ENCODE data around the gene TNFRSF6B. TPM values are rescaled to one million over a fixed set of nuclear protein-coding genes. Genes with fewer than 3 reads are reported as not detected.

TNFRSF6B gene
- polyA plus RNA-seq, 6 donors from 2014 or later, result not detected

- H3K27ac Mint-ChIP-seq, result peak overlapping the region in 1 of 6 donors; percentile 77
- ATAC-seq (ENCODE audit: low read depth in 2 of 2), result no peak
- H3K4me3 Mint-ChIP-seq, result no peak overlapping the region
- H3K9me3 Mint-ChIP-seq, result no peaks in the 10 kb centered on the region
- H3K36me3 Mint-ChIP-seq, result no peaks in the 10 kb centered on the region
- no peak for DNase-seq
- no peaks in the 10 kb centered on the region for H3K27me3 Mint-ChIP-seq
- H3K4me1 Mint-ChIP-seq, result peaks cover 6 to 13% (median 11%) of the 10 kb centered on the region in 3 donors
Measured at GRCh38 chr20:63691711-63692435, 4.6 kb upstream of the TNFRSF6B start.

- DNase-seq (no peak), ATAC-seq (ENCODE audit: low read depth in 2 of 2) (no peak)
- Mint-ChIP-seq H3K9me3 (no peaks in the 10 kb centered on the region), H3K4me3 (no peak overlapping the region), H3K27ac (peak overlapping the region in 1 of 6 donors; percentile 12), H3K4me1 (peaks cover 5 to 18% (median 11%) of the 10 kb centered on the region in 3 donors), H3K27me3 (no peaks in the 10 kb centered on the region), H3K36me3 (no peaks in the 10 kb centered on the region)
Measured at GRCh38 chr20:63692436-63693082, 3.9 kb upstream of the TNFRSF6B start.

GRCh38 chr20:63693083-63693732 is 3.2 kb upstream of the TNFRSF6B start:
- Mint-ChIP-seq H3K4me1 (peaks cover 5 to 18% (median 11%) of the 10 kb centered on the region in 3 donors), H3K9me3 (no peaks in the 10 kb centered on the region)
- ATAC-seq (ENCODE audit: low read depth in 2 of 2), result no peak

GRCh38 chr20:63693733-63694583 is 2.5 kb upstream of the TNFRSF6B start:
- Mint-ChIP-seq H3K4me3 (peak overlapping the region in 1 of 8 donors; percentile 66), H3K27ac (no peak overlapping the region), H3K36me3 (no peaks in the 10 kb centered on the region), H3K27me3 (no peaks in the 10 kb centered on the region), H3K9me3 (no peaks in the 10 kb centered on the region), H3K4me1 (peaks cover 5 to 18% (median 11%) of the 10 kb centered on the region in 3 donors)
- ATAC-seq (ENCODE audit: low read depth in 2 of 2) (no peak), DNase-seq (no peak)

More at GRCh38 chr20:63693083-63693732, 3.2 kb upstream of the TNFRSF6B start:
- Mint-ChIP-seq H3K4me3 (no peak overlapping the region), H3K36me3 (no peaks in the 10 kb centered on the region), H3K27me3 (no peaks in the 10 kb centered on the region), H3K27ac (peak overlapping the region in 1 of 6 donors; percentile 12)
- DNase-seq, result no peak

GRCh38 chr20:63694584-63695423 is 1.6 kb upstream of the TNFRSF6B start:
- no peaks in the 10 kb centered on the region for H3K9me3 Mint-ChIP-seq
- H3K4me1 Mint-ChIP-seq, result peaks cover 5 to 18% (median 11%) of the 10 kb centered on the region in 3 donors
- no peak for DNase-seq
- no peak overlapping the region for H3K4me3 Mint-ChIP-seq
- no peaks in the 10 kb centered on the region for H3K36me3 Mint-ChIP-seq
- H3K27ac Mint-ChIP-seq, result no peak overlapping the region
- ATAC-seq (ENCODE audit: low read depth in 2 of 2), result no peak
- no peaks in the 10 kb centered on the region for H3K27me3 Mint-ChIP-seq

GRCh38 chr20:63695424-63696305 is 787 bp upstream of the TNFRSF6B start:
- H3K27me3 Mint-ChIP-seq, result no peaks in the 10 kb centered on the region
- H3K4me3 Mint-ChIP-seq, result peak overlapping the region in 3 of 8 donors; percentile 33 to 51 (median 33)
- ATAC-seq (ENCODE audit: low read depth in 2 of 2) (no peak), DNase-seq (no peak)
- no peaks in the 10 kb centered on the region for H3K36me3 Mint-ChIP-seq
- peak overlapping the region in 3 of 6 donors; percentile 41 to 80 (median 57) for H3K27ac Mint-ChIP-seq
- H3K9me3 Mint-ChIP-seq, result no peaks in the 10 kb centered on the region
- peaks cover 5 to 18% (median 11%) of the 10 kb centered on the region in 3 donors for H3K4me1 Mint-ChIP-seq

- Mint-ChIP-seq H3K4me1 (peaks cover 5 to 18% (median 10%) of the 10 kb centered on the region in 3 donors), H3K9me3 (no peaks in the 10 kb centered on the region), H3K4me3 (peak overlapping the region in 4 of 8 donors; percentile 32 to 56 (median 42)), H3K27me3 (no peaks in the 10 kb centered on the region), H3K36me3 (no peaks in the 10 kb centered on the region), H3K27ac (peak overlapping the region in 2 of 6 donors; percentile 57 to 80)
- DNase-seq (peak; percentile 40), ATAC-seq (ENCODE audit: low read depth in 2 of 2) (peak; percentile 83 to 88)
Measured at GRCh38 chr20:63696306-63696627, 185 bp upstream of the TNFRSF6B start.

- Mint-ChIP-seq H3K27ac (peak overlapping the region in 1 of 6 donors; percentile 29), H3K4me1 (peaks cover 5 to 13% (median 6%) of the 10 kb centered on the region in 3 donors), H3K36me3 (no peaks in the 10 kb centered on the region), H3K4me3 (peak overlapping the region in 5 of 8 donors; percentile 9 to 63 (median 53)), H3K9me3 (no peaks in the 10 kb centered on the region), H3K27me3 (no peaks in the 10 kb centered on the region)
- no peak for ATAC-seq (ENCODE audit: low read depth in 2 of 2)
- DNase-seq, result no peak
Measured at GRCh38 chr20:63697357-63697867, 960 bp downstream of the TNFRSF6B start.

- no peak for ATAC-seq (ENCODE audit: low read depth in 2 of 2)
- no peaks in the 10 kb centered on the region for H3K27me3 Mint-ChIP-seq
Measured at GRCh38 chr20:63697868-63698545, 1.6 kb downstream of the TNFRSF6B start.

GRCh38 chr20:63698739-63699465 is 2.5 kb downstream of the TNFRSF6B start:
- DNase-seq, result no peak
- H3K9me3 Mint-ChIP-seq, result no peaks in the 10 kb centered on the region
- peaks cover 5 to 13% (median 6%) of the 10 kb centered on the region in 3 donors for H3K4me1 Mint-ChIP-seq
- no peaks in the 10 kb centered on the region for H3K27me3 Mint-ChIP-seq
- no peak overlapping the region for H3K4me3 Mint-ChIP-seq
- no peaks in the 10 kb centered on the region for H3K36me3 Mint-ChIP-seq
- H3K27ac Mint-ChIP-seq, result no peak overlapping the region
- ATAC-seq (ENCODE audit: low read depth in 2 of 2), result no peak

More at GRCh38 chr20:63697868-63698545, 1.6 kb downstream of the TNFRSF6B start:
- Mint-ChIP-seq H3K4me3 (peak overlapping the region in 3 of 8 donors; percentile 9 to 53 (median 15)), H3K9me3 (no peaks in the 10 kb centered on the region), H3K27ac (no peak overlapping the region), H3K4me1 (peaks cover 5 to 13% (median 6%) of the 10 kb centered on the region in 3 donors), H3K36me3 (no peaks in the 10 kb centered on the region)
- DNase-seq, result no peak

Measured in naive B cell (primary cell).